Activated CD8-positive, alpha-beta T cell treated with anti-CD3 and anti-CD28 coated beads for 36 hours (primary cell): ENCODE data around the gene YES1. TPM values are rescaled to one million over a fixed set of nuclear protein-coding genes. Genes with fewer than 3 reads are reported as not detected.

Experiments
- ATAC-seq: fragments of 200-7000 bp; cut with Tn5 transposase; one replicate; pipeline ENCODE4 v1.10.0; 2021; ENCODE audit warnings: mild to moderate bottlenecking, moderate library complexity
- CTCF ChIA-PET: fragments of 350-600 bp; sonication (Branson Sonifier 250); formaldehyde crosslinking; loops from one replicate; lab custom pipeline; 2021; ENCODE audit warnings: antibody characterized with exemption; lab: Charles Lee
- POLR2A ChIA-PET: fragments of 350-600 bp; sonication (Branson Sonifier 250); formaldehyde crosslinking; loops from one replicate; lab custom pipeline; 2021; ENCODE audit warnings: antibody characterized with exemption; lab: Charles Lee
- DNase-seq: peaks from one replicate; pipeline ENCODE4 v3.0.0-alpha.2; 2020
- H3K27ac Mint-ChIP-seq: one replicate; pipeline ENCODE4 v1.8.0; 2021; ENCODE audit warnings: mild to moderate bottlenecking, mixed read lengths
- H3K27me3 Mint-ChIP-seq: one replicate; pipeline ENCODE4 v1.8.0; 2021; ENCODE audit warnings: mixed read lengths
- H3K36me3 Mint-ChIP-seq: one replicate; pipeline ENCODE4 v1.8.0; 2021; ENCODE audit warnings: low read depth, mixed read lengths
- H3K4me1 Mint-ChIP-seq: one replicate; pipeline ENCODE4 v1.8.0; 2021; ENCODE audit warnings: low read depth, mixed read lengths
- H3K4me3 Mint-ChIP-seq: one replicate; pipeline ENCODE4 v1.8.0; 2021; ENCODE audit warnings: mild to moderate bottlenecking, moderate library complexity, mixed read lengths
- H3K9me3 Mint-ChIP-seq: one replicate; pipeline ENCODE4 v1.8.0; 2021; ENCODE audit warnings: mixed read lengths
- intact Hi-C: fragments of 100-400 bp; cut with micrococcal nuclease; formaldehyde crosslinking; loops from one replicate; pipeline ENCODE4 v1.10.0; 2022
- total RNA-seq, 2 experiments: library from RNA; stranded (reverse); gene quantifications; one replicate each; pipeline ENCODE4 v1.2.3, GENCODE V29; 2021
- TF ChIP-seq, protein P1 (sequence below): fragments of 200-600 bp; IDR thresholded peaks from one replicate; pipeline ENCODE4 v1.8.0; 2022; ENCODE audit warnings: antibody characterized with exemption, mild to moderate bottlenecking

The YES1 gene
- total RNA-seq, 2 experiments from 2014 or later = 38.8 to 40.0 TPM

- Mint-ChIP-seq H3K27ac (peak overlapping the region; percentile 38), H3K36me3 (peaks cover 33% of the 10 kb centered on the region), H3K27me3 (no peaks in the 10 kb centered on the region), H3K4me1 (peaks cover 64% of the 10 kb centered on the region), H3K9me3 (no peaks in the 10 kb centered on the region), H3K4me3 (peak overlapping the region; percentile 57)
- TF ChIP-seq, protein P1, sequence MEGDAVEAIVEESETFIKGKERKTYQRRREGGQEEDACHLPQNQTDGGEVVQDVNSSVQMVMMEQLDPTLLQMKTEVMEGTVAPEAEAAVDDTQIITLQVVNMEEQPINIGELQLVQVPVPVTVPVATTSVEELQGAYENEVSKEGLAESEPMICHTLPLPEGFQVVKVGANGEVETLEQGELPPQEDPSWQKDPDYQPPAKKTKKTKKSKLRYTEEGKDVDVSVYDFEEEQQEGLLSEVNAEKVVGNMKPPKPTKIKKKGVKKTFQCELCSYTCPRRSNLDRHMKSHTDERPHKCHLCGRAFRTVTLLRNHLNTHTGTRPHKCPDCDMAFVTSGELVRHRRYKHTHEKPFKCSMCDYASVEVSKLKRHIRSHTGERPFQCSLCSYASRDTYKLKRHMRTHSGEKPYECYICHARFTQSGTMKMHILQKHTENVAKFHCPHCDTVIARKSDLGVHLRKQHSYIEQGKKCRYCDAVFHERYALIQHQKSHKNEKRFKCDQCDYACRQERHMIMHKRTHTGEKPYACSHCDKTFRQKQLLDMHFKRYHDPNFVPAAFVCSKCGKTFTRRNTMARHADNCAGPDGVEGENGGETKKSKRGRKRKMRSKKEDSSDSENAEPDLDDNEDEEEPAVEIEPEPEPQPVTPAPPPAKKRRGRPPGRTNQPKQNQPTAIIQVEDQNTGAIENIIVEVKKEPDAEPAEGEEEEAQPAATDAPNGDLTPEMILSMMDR = no peak
- POLR2A ChIA-PET = no interaction called here
- ATAC-seq (no peak), DNase-seq (no peak)
- intact Hi-C loops = no loop called here
- CTCF ChIA-PET = interaction anchor here (0.9 to 1.9 kb wide), 3 partner anchors 10 to 23 kb away, joined by 3 to 7 read pairs (median 5); no protein-coding TSS in a partner anchor
Measured at GRCh38 chr18:808502-808901, 3.5 kb downstream of the YES1 start.

DNA sequence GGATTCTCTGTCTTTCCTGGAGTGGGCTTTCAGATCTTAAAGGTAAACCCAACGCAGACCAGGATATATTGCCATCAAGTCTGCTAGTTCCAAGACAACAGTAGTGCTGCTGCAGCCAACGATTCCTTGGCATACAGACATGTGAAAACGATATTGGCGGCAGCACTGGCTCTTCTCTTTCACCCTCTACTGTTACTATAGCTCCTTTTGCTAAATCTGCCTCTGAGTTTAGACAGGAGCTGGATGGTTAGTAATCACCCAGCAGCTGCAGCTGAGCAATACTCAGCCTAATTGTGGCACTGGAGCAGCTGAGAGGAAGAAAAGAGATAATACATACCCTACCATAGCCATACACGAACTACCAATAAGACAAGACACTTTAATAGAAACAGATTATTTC lies 4.0 kb downstream of the YES1 start:
- Mint-ChIP-seq H3K27me3 (no peaks in the 10 kb centered on the region), H3K4me1 (peaks cover 64% of the 10 kb centered on the region)
- POLR2A ChIA-PET = interaction anchor here (1.1 kb wide), 1 partner anchor 95 kb away, joined by 3 read pairs; the partner anchor contains the start of gene ENOSF1

GRCh38 chr18:805755-806110 lies 6.3 kb downstream of the YES1 start:
- ChIA-PET POLR2A (no interaction called here), CTCF (interaction anchor here (0.8 to 1.6 kb wide), 3 partner anchors 16 to 93 kb away, joined by 3 to 4 read pairs (median 3); partner anchors contain the start of gene ENOSF1)
- Mint-ChIP-seq H3K27ac (peak overlapping the region; percentile 56), H3K4me1 (peaks cover 74% of the 10 kb centered on the region), H3K27me3 (no peaks in the 10 kb centered on the region), H3K4me3 (peak overlapping the region; percentile 59), H3K9me3 (no peaks in the 10 kb centered on the region), H3K36me3 (peaks cover 30% of the 10 kb centered on the region)
- intact Hi-C loops = no loop called here
- DNase-seq (no peak), ATAC-seq (no peak)
- TF ChIP-seq, protein P1 = no peak

More for the DNA sequence above, 4.0 kb downstream of the YES1 start:
- H3K36me3 Mint-ChIP-seq = peaks cover 33% of the 10 kb centered on the region
- H3K4me3 Mint-ChIP-seq = peak overlapping the region; percentile 57
- peak overlapping the region; percentile 38 for H3K27ac Mint-ChIP-seq
- no peaks in the 10 kb centered on the region for H3K9me3 Mint-ChIP-seq
- CTCF ChIA-PET = interaction anchor here (0.9 to 1.9 kb wide), 4 partner anchors 10 to 66 kb away, joined by 3 to 7 read pairs (median 4); no protein-coding TSS in a partner anchor
- DNase-seq = no peak
- intact Hi-C loops = no loop called here
- TF ChIP-seq, protein P1 = no peak
- ATAC-seq = no peak

DNA sequence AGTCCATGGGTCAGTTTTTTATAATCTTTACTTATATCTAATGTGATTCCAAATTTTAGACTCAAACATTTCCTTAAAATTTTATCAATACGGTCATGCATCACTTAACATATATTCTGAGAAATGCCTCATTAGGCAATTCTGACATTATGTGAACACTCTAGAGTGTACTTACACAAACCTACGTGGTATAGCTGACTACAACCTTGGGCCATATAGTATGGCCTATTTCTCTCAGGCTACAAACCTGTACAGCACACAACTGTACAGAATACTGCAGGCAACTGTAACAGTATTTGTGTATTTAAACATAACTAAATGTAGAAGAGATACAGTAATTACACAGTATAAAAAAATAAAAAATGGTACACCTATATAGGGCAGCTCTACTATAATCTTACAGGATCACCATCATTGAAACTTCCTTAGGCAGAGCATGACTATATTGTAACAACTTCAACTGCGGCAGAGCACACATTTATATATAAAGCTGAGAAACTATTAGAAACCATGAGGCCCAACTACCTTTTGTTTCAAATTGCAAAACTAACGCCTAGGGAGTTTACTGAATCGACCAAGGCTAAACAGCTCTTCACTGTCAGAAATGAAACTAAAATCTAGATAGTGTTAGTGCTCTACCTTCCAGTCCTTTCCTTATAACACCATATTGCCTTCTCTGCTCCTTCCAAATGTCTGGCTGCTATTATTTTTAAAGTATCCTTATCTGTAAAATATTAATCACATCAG lies 6.9 kb downstream of the YES1 start:
- Mint-ChIP-seq H3K4me1 (peaks cover 78% of the 10 kb centered on the region), H3K27me3 (no peaks in the 10 kb centered on the region), H3K36me3 (peaks cover 34% of the 10 kb centered on the region), H3K9me3 (no peaks in the 10 kb centered on the region), H3K4me3 (peak overlapping the region; percentile 59), H3K27ac (peak overlapping the region; percentile 56)
- TF ChIP-seq, protein P1 = no peak
- ChIA-PET CTCF (interaction anchor here (1.4 to 1.6 kb wide), 2 partner anchors 25 to 93 kb away, joined by 3 to 4 read pairs; partner anchors contain the start of gene ENOSF1), POLR2A (no interaction called here)
- ATAC-seq = peak; percentile 34
- intact Hi-C loops = no loop called here
- no peak for DNase-seq

DNA sequence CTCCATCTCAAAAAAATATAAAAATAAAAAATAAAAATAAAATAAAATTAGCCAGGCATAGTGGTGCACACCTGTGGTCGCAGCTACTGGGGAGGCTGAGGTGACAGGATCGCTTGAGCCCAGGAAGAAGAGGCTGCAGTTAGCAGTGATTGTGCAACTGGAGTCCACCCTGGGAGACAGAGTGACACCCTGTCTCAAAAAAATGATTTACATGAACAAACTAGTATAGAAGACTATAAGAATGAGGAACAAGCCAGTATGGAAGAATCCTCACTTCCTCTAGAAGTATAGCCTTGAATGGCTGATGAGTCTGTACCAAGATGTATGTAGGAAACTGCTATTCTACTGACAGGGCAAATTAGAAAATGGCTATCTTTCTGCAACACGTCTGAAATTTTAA lies 10.9 kb downstream of the YES1 start:
- peaks cover 16% of the 10 kb centered on the region for H3K36me3 Mint-ChIP-seq
- no peaks in the 10 kb centered on the region for H3K9me3 Mint-ChIP-seq
- no peak overlapping the region for H3K27ac Mint-ChIP-seq
- H3K4me3 Mint-ChIP-seq = no peak overlapping the region
- DNase-seq (no peak), ATAC-seq (no peak)
- peaks cover 71% of the 10 kb centered on the region for H3K4me1 Mint-ChIP-seq
- intact Hi-C loops = no loop called here
- ChIA-PET POLR2A (interaction anchor here (1.4 kb wide), 1 partner anchor 12 kb away, joined by 3 read pairs; no protein-coding TSS in a partner anchor), CTCF (interaction anchor here (1.1 to 2.0 kb wide), 2 partner anchors 19 to 29 kb away, joined by 5 to 7 read pairs; no protein-coding TSS in a partner anchor)
- H3K27me3 Mint-ChIP-seq = no peaks in the 10 kb centered on the region
- TF ChIP-seq, protein P1 = no peak
